NCI-H1048 (cell line): ENCODE measurements around the gene BTNL9.
"Not testable (repeated sequence)": the region's sequence is repeated elsewhere in the genome, so short reads cannot be mapped to it uniquely, and the experiment has no call there.

Experiments
- DNase-seq: peaks from one replicate; lab custom pipeline; 2025; lab: John Stamatoyannopoulos, UW

BTNL9 gene

DNA sequence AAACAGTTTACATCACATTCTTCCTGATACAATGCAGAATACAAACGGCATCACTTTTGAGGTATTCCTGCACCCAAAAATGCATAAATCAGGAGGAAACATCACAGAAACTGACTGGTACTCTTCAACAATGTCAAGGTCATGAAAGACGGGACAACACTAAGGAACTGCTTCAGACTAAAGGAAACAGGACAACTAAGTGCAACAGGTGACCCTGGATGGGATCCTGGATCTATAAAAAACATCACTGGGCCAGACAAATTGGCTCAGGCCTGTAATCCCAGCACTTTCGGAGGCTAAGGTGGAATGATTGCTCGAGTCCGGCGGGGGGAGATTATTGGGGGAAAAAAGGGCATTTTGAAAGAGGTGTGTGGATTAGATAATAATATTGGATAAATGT is 22.6 kb downstream of the BTNL9 start:
- no peak for DNase-seq

DNA sequence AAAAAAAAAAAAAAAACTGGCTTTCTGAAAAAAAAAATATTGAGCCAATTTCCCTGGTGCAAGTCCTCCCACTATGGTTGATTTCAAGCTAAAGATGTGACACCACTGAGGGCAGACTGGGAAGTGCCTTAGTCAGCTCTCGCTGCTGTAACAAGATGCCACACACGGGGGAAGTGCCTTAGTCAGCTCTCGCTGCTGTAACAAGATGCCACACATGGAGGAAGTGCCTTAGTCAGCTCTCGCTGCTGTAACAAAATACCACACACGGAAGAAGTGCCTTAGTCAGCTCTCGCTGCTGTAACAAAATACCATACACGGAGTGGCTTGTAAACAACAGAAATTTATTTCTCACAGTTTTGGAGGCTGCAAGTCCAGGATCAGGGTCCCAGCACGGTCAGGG is 23.4 kb downstream of the BTNL9 start:
- DNase-seq, result no peak

DNA sequence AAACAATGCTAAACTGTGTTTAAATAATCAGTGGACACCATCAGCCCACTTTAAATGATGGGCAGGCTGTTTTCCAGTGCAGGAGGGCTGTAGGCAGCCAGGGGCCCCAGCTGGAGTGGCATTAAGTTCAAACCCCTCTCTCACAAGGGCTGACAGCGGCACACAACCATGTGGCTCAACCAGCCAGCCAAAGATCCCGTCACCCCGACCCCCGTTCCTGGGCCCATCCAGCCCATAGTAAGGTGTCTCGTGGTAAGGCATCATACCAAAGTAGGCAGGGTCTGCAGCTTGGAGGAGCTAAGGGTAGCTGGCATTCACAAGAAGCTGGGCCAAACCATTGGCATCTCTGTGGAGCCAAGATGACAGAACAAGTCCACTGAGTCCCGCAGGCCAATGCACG is 24.9 kb downstream of the BTNL9 start:
- DNase-seq, result no peak

DNA sequence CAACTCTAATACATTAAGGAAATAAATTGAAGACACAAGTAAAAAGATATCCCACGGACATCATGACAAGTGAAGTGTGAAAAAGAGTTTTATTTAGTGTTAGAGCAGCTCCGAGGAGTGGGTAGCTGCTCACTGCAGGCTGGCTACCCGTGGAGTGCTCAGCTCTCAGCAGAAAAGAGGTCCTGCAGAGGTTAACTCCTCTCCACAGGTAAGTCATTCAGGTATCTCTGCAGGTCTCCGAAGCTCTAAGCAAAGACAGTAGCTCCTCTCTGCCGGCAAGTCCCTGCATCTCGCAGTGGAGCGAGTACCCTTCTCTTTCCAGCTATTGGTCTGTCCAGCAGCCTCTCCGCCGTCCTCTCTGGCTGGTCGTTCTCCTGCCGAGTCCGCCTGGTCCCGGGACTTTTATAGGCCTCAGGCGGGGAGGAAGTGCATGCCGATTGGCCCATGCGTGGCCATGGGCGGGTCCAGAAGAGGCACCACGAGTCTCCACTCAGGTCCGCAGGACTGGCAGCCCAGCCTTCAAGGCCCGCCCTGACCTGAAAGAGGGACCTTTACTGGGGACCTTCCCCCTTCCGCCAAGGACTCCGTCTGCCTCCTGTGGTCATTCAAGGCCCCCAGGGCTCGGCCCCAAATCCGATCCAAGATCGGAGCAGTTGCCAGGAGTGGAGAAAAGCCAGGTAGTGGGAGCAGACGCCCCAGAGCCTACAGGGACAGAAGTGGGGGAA is 29.9 kb downstream of the BTNL9 start:
- DNase-seq, result no peak

DNA sequence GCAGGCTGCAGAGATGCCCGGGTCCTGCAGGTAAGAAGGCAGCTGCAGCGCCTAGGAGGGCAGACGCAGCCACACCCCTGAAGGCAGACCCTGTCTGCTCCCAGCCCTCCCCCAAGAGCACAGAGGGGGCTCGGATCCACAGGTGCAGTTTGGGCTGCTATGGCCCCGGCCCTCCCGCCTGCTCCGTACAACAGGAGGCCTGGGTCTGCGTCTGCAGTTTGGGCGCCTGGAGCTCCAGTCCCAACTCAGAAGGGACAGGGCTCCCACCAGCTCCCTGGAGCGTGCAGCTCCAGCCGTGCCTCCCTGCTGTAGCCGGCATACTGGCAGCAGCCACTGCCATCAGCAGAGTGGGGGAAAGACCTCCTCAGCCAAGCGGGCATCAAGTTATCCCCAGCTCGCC is 30.5 kb downstream of the BTNL9 start:
- no peak for DNase-seq

DNA sequence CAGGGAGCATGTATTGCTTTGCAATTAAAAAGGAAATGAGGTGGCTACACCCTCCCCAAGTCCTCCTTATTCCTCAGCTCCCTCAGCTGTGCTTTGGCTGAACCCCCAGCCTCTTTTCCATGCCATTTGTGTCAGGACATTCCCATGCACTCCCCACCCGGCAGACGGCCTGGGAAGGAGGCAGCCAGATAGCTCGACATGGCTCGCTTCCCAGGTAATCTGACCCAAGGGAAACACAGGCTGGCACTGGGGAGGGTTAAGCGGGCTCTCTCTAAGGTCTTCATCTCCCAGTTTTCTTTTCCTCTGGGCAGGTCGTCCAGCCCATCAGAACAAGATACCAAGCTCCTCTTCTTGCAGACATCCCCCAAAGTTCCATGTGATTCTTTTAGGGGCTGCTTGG is 31.2 kb downstream of the BTNL9 start:
- DNase-seq, result no peak

DNA sequence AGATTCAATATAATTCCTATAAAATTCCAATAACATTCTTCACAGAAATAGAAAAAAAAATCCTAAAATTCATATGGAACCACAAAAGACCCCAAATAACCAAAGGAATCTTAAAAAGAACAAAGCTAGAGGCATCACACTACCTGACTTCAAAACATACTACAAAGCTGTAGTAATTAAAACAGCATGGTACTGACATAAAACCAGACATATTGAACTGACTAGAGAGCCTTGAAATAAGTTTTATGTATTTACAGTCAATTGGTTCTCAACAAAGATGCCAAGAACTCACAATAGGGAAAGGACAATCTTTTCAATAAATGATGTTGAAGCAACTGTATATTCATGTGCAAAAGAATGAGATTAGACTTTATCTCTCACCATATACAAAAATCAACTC is 36.9 kb downstream of the BTNL9 start:
- no peak for DNase-seq

DNA sequence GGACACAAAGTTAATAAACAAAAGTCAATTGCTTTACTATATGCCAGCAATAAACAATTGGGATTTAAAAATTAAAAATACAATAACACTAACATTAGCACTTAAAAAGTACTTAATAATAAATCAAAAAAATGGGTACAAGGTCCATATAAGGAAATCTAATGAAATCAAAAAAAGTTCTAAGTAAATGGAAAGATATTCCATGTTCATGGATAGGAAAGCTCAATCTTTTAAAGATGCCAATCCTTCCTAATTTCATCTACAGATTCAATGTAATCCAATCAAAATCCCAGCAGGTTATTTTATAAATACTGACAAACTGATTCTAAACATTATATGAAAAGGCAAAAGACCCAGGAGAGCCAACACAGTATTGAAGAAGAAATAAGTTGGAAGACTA is 41.9 kb downstream of the BTNL9 start:
- DNase-seq, result no peak

DNA sequence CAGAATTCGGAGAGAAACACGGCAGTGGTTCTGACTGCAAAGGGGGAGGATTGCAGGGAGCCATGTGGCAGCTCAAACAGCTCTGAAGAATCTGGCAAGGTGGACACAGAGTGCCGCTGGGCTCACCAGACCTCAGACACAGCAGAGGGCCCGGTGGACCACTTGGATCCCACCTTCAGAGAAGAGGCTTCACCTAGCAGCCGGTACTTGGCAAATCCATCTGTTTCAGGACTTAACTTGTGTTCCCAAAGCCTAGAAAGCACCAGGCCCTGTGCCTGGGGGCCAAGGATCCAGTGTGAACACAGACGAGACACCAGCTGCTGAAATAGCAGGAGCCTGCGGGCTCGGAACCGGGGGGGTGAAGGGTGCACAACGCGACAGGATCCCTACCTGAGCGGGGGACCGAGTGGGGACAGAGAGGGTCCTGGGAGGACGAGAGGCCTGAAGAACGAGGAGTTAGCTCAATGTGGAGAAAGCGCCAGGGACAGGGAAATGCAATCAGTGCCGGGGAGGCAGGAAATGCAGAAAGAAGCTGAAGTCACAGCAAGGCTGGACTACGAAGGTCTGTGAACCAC is 44.6 kb downstream of the BTNL9 start:
- DNase-seq, result no peak

DNA sequence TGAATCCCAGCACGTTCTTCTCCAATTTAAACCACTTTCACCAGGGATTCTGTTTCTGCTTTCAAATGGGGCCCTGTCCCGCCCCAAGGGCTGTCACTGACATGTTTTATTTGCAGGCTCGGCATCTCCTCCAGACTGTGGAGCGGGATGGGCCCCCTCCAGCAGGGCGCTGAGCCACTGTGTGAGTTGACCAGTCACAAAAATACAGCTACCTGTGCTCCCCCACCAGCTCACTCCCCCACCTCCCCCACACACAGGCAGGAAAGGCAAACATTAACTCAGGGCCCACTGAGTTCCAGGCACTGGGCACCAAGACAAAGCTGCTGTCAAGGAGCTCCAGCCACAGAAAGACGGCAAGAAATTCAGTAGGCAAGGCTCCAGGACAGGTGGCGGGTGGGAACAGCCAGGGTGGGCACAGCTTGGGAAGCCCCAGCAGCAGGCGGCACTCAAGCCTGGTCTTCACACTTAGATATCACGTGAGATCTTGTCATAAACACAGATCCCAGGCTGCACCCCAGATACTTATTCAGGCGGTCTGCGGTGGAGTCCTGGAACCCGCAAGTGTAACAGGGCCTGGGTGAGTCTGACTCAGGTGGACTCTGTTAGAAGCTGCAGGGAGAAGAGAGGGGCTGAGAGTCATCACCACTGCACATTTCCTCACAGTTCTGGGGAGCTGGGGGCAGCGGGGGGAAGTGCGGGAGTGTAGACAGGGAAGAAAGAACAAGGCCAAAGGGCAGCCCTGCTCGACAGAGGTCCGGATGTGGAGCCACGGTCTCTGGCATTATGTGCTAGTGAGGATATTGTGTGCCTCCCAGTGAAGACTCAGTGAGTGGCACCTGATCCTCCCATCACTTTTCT is 46.2 kb downstream of the BTNL9 start:
- no peak for DNase-seq

DNA sequence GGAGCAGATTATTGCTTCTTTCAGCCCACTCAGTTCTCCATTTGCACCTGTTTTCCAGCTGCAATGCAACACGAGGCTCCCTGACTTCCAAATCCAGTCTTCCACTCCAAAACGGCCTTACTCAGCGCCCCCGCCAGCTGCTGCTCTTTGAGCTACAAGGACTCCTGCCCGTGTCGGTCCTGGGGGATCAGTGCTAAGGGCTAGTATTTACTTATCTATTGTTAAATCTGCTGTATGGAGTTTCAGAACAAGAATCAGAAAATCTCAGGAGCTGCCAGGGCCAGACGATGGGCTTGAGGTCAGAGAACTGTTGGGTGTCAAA is 46.8 kb downstream of the BTNL9 start:
- DNase-seq, result no peak

DNA sequence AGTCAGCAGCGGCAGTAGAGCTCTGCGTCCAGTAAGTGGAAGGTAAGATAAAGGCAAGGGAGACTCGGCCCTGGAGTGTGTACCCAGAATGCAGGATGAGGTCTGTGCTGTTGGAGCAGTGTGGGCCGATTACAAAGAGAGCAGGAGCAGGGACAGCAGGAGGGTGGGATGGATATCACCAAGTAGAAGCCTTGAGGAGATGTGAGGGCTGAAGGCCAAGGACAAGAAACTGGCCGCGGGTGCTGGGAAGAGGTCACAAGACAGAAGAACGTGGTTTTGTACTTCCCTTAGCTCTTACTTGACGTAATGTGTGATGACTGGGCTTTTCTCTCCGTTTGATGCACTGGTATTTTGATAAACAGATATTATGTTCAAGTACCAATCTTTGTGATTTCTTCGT is 47.2 kb downstream of the BTNL9 start:
- DNase-seq, result no peak

DNA sequence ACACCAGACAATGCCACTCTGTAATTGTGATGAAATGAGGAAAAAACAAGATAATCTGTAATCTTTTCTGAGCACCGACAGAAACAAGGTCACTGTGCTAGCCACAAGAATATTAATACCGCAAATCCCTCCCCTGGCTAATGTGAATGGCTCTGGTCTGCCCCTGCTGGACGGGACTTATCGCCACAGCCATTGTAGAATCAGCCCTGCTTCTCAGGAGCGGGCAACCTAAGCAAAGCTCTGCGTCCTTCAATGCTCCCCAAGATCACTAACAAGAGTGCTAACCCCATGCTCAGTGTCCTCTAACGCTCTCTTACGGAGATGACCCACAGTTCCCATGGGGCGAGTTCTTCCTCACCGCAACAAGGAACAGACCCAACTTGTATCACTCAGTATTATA is 48.2 kb downstream of the BTNL9 start:
- no peak for DNase-seq

DNA sequence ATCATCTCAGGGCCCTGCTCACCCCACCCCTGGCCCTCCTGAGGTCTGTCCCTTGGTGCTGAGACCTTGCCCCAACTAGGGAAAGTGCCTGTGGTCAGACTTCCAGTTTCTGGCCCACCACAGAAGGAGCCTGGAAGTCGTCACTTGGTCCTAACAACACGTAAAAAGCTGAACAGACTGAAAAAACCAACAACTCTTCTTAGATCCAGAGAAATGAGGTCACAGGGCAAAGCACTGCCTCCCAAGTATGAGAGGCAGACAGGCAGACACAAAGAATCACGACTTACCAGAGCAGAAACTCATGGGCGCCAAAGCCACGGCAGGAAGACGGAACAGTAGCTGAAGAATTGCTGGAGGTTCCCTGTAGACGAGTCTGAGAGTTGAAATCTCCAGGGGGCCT is 52.4 kb downstream of the BTNL9 start:
- DNase-seq, result no peak

DNA sequence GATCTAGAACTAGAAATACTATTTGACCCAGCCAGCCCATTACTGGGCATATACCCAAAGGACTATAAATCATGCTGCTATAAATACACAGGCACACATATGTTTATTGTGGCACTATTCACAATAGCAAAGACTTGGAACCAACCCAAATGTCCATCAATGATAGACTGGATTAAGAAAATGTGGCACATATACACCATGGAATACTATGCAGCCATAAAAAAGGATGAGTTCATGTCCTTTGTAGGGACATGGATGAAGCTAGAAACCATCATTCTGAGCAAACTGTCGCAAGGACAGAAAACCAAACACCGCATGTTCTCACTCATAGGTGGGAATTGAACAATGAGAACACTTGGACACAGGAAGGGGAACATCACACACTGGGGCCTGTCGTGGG is 55.1 kb downstream of the BTNL9 start:
- DNase-seq, result not testable (repeated sequence)

DNA sequence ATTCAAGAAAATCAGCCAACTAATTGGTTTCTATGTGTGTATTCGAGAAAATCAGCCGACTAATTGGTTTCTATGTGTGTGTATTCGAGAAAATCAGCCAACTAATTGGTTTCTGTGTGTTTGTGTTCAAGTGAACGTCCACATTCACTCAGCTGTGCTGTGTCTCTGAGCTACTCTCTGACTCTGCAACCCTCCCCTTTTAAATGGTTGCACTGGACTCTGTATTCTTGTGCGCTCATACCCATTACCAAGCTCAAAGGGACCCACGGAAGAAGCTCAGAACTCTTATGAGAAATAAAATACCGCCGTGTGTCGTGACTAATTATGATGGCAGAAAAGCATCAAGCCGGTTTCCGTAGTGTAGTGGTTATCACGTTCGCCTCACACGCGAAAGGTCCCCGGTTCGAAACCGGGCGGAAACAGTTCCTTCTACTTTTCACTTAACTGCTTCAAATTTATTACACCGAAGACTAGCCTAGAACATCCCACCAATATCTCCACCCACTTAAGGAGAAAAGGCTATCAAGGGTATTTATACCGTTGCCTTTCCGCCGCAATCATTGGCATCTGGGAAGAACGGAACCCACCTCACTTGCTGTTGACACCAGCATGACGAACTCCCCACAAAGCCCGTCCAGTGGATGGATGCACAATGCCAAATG is 56.8 kb downstream of the BTNL9 start:
- not testable (repeated sequence) for DNase-seq

DNA sequence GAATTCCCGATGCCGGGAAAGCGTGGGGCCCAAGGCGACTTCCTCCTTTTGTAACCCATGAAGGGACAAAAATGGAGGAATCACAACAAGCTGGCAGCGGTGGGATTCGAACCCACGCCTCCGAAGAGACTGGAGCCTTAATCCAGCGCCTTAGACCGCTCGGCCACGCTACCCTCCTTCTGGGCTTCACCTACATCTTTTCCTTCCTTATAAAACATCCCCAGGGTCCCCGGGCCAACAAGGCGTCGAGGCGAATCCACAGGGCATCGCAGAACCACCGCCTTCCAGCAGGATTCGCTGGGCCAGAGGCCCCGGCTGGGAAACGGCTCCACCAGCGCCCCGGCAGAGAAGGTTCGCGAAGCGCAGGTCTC is 57.3 kb downstream of the BTNL9 start:
- not testable (repeated sequence) for DNase-seq

DNA sequence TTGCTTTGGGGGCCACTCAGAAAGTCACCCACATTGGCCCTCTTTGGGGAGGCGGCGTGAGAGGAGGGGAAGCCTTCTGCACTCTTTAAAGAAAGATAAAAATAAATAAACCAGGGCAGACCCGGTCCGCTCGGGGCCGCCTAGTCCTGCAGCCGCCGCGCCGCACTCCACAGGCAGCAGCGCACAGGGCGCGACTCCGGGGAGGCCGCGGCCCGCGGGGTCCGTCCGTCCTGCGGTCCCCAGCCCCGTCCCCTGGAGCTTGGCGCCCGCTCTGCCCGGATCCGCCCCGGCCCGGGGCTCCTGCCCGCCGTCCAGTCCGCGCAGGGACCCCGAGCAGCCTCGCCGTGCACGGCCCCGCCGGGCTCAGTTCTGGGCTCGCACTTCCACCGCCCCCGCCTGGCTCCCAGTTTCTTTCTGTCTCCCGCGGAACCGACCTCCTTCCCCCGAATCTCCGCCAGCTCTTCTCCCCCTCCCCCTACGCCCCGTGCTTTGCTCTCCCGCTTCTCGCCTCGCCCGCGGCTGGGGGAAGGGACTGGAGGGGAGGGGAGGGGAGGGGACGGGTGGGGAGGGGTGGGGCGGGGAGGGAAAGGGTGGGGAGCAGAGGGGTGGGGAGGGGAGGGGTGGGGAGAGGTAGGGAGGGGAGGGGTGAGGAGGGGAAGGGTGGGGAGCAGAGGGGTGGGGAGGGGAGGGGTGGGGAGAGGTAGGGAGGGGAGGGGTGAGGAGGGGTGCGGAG is 57.9 kb downstream of the BTNL9 start:
- not testable (repeated sequence) for DNase-seq

DNA sequence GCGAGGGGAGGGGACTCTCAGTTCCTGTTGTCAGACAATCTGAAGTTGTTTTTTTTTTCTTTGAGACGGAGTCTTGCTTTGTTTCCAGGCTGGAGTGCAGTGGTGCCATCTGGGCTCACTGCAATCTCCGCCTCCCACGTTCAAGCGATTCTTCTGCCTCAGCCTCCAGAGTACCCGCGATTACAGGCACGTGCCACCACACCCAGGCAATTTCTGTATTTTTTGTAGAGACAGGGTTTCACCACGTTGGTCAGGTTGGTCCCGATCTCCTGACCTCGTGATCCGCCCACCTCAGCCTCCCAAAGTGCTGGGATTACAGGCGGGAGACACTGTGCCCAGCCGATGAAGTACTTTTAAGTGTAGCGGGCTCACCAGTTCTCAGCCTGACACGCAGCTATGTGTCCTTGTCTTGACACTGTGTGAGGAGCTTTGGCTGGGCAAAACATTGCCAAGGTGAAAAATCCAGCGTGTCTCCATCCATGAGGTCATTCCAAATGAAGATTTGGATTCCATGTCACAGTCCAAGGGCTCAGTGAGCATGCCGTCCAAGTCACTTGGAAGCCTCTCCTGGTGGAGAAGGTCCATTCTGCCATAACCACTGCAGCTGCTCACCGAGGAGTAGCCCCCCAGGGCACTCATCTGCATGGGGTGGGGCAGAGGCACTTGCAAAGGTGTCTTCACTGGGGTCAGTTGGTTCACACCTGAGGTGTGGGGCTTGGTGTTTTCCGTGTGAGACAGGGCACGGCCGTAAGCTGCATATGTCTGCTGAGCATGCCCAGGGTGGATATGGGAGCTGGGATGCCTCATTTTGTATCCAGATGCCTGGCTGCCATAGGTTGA is 58.9 kb downstream of the BTNL9 start:
- DNase-seq, result no peak

DNA sequence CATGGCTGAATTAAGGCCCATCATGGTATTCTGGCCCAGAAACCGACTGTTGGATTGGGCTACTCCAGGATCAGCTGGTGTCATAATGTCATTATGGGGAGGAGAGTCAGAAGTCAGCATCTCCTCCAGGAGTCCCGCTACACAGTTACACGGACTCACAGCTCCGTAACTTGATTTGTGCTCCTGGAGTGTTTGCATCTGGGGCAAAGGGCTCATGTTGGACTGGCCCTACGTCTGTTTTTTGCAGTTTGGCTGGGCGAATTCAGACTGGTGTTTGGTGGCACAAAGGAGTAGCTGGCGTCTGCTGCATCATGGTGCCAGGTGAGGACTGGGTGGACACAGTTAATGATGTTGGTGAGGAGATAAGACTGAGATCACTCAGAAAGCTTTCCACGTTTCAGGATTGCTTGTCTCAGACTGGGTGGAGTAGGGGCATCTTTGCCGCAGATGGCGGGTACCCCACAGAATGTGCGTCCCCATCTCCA is 59.6 kb downstream of the BTNL9 start:
- no peak for DNase-seq
